HepG2 (cell line): ENCODE data around the gene BAIAP3. TPM values are rescaled to one million over a fixed set of nuclear protein-coding genes. Genes with fewer than 3 reads are reported as not detected.
A peak's percentile ranks its signal among the peaks of the same experiment; 100 is the strongest.

ENCODE experiments used
- ATAC-seq: fragments of 200-7000 bp; cut with Tn5 transposase; 3 replicates; pipeline ENCODE4 v1.9.1; 2020; ENCODE audit warnings: mild to moderate bottlenecking, moderate library complexity
- BruUV-seq: library from RNA; stranded (reverse); fragments of 400-500 nt; replicated peaks from 2 replicates; lab custom pipeline; 2021; lab: Mats Ljungman, UMichigan
- CTCF ChIA-PET: fragments of 300-600 bp; formaldehyde crosslinking; extraction: SDS; loops from one replicate; lab custom pipeline; 2021; ENCODE audit warnings: low total read pairs, inconsistent platforms, low intra/inter-chr PET ratio; lab: Yijun Ruan, JAX
- POLR2A ChIA-PET: fragments of 350-600 bp; sonication (Branson Sonifier 250); formaldehyde crosslinking; loops from one replicate; lab custom pipeline; 2020; ENCODE audit warnings: antibody characterized with exemption, inconsistent platforms; lab: Yijun Ruan, JAX
- DNase-seq: peaks from one replicate; pipeline ENCODE4 v3.0.0-alpha.2; 2015; ENCODE audit warnings: low spot score
- FAIRE-seq: peaks from 3 replicates; lab custom pipeline; 2011; peaks lifted over from hg19 to GRCh38; lab: Jason Lieb, UNC
- H2AFZ ChIP-seq: one replicate; pipeline ENCODE4 v1.6.1; 2011; ENCODE audit warnings: low read length, inconsistent platforms
- H3K27ac ChIP-seq: fragments of 300-600 bp; 3 replicates; pipeline ENCODE4 v1.8.0; 2011; ENCODE audit warnings: mixed run types, mild to moderate bottlenecking, mixed read lengths, low read length, inconsistent platforms; ENCODE audit not compliant: insufficient read depth; ENCODE audit errors: extremely low read length
- H3K27me3 ChIP-seq, 2 experiments: fragments of 200-600 bp in 1 of 2; 2 replicates in 1 of 2; 3 replicates in 1 of 2; pipeline versions ENCODE4 v1.6.0 to v1.8.0; 2011; ENCODE audit warnings: low read length in 2 of 2, mild to moderate bottlenecking in 2 of 2, moderate library complexity in 2 of 2, inconsistent platforms in 1 of 2; ENCODE audit not compliant: insufficient read depth in 2 of 2, control insufficient read depth in 1 of 2
- H3K36me3 ChIP-seq, 2 experiments: fragments of 200-600 bp in 1 of 2; replicated peaks in 1 of 2; 2 replicates in 1 of 2; 3 replicates in 1 of 2; pipeline versions ENCODE4 v1.5.1 to v1.8.0; 2011; ENCODE audit warnings: low read length in 2 of 2, inconsistent platforms in 1 of 2; ENCODE audit not compliant: insufficient read depth in 2 of 2, control insufficient read depth in 1 of 2
- H3K4me1 ChIP-seq: 2 replicates; pipeline ENCODE4 v1.5.1; 2012; ENCODE audit warnings: low read length, inconsistent platforms; ENCODE audit not compliant: insufficient read depth
- H3K4me2 ChIP-seq: 2 replicates; pipeline ENCODE4 v1.6.0; 2011; ENCODE audit warnings: low read depth, low read length, inconsistent platforms
- H3K4me3 ChIP-seq, 3 experiments: fragments of 200-600 bp in 1 of 3; sonication (generic), shearing (Covaris generic) in 1 of 3; replicated peaks in 1 of 3; 2 replicates each; pipeline ENCODE4 v1.5.1; 2011 to 2016; ENCODE audit warnings: low read length in 3 of 3, inconsistent platforms in 2 of 3, low read depth in 2 of 3, mild to moderate bottlenecking in 2 of 3, control low read depth in 1 of 3, mixed read lengths in 1 of 3; ENCODE audit not compliant: insufficient read depth in 1 of 3
- H3K79me2 ChIP-seq: one replicate; pipeline ENCODE4 v1.6.1; 2011; ENCODE audit warnings: low read length, inconsistent platforms; ENCODE audit not compliant: insufficient read depth
- H3K9ac ChIP-seq: 2 replicates; pipeline ENCODE4 v1.6.0; 2011; ENCODE audit warnings: mild to moderate bottlenecking, low read depth, low read length, inconsistent platforms; ENCODE audit not compliant: insufficient read depth
- H3K9me3 ChIP-seq: 2 replicates; pipeline ENCODE4 v1.5.1; 2012; ENCODE audit warnings: mild to moderate bottlenecking, low read length
- H4K20me1 ChIP-seq: 2 replicates; pipeline ENCODE4 v1.6.0; 2011; ENCODE audit warnings: inconsistent platforms, mild to moderate bottlenecking, low read length, moderate library complexity; ENCODE audit not compliant: insufficient read depth
- BORCS8-MEF2B ChIP-seq: sonication (generic); formaldehyde crosslinking; IDR thresholded peaks from 2 replicates; pipeline ENCODE4 v1.8.0; 2022; ENCODE audit warnings: mild to moderate bottlenecking, missing genetic modification reagents
- HDAC1 ChIP-seq: sonication (generic); formaldehyde crosslinking; IDR thresholded peaks from 2 replicates; pipeline ENCODE4 v1.5.1; 2020; ENCODE audit warnings: mild to moderate bottlenecking, missing genetic modification reagents
- KAT7 ChIP-seq: IDR thresholded peaks from 2 replicates; pipeline ENCODE4 v1.6.1; 2018; ENCODE audit warnings: borderline replicate concordance, missing compliant biosample characterization
- MEIS2 ChIP-seq: sonication (generic); formaldehyde crosslinking; IDR thresholded peaks from 2 replicates; pipeline ENCODE4 v1.9.0; 2021; ENCODE audit warnings: mild to moderate bottlenecking, missing genetic modification reagents
- MIER2 ChIP-seq: IDR thresholded peaks from 2 replicates; pipeline ENCODE4 v1.6.1; 2016; ENCODE audit warnings: missing biosample characterization, missing genetic modification reagents
- NR2C2 ChIP-seq: sonication (generic); formaldehyde crosslinking; IDR thresholded peaks from 2 replicates; pipeline ENCODE4 v1.4.0; 2020; ENCODE audit warnings: missing genetic modification reagents, mild to moderate bottlenecking, moderate library complexity, borderline replicate concordance
- NR2F6 ChIP-seq, 2 experiments: IDR thresholded peaks; 2 replicates each; pipeline ENCODE4 v1.6.1; 2016; ENCODE audit warnings: antibody characterized with exemption in 1 of 2, mild to moderate bottlenecking in 1 of 2
- PHF20 ChIP-seq: sonication (generic); formaldehyde crosslinking; IDR thresholded peaks from 2 replicates; pipeline ENCODE4 v1.5.0; 2020; ENCODE audit warnings: mild to moderate bottlenecking, missing genetic modification reagents
- POLR2A ChIP-seq, 2 experiments: IDR thresholded peaks; 2 replicates each; pipeline ENCODE4 v1.6.1; 2011; ENCODE audit warnings: low read depth in 2 of 2, low read length in 2 of 2, mild to moderate bottlenecking in 1 of 2, moderate library complexity in 1 of 2; ENCODE audit not compliant: insufficient read depth in 1 of 2
- SIN3A ChIP-seq: IDR thresholded peaks from 2 replicates; pipeline ENCODE4 v1.6.1; 2011; ENCODE audit warnings: low read depth, mild to moderate bottlenecking, control low read depth, low read length, borderline replicate concordance
- TAF1 ChIP-seq: sonication (generic); formaldehyde crosslinking; IDR thresholded peaks from 2 replicates; pipeline ENCODE4 v1.4.0; 2020; ENCODE audit warnings: missing genetic modification reagents
- YEATS2 ChIP-seq: sonication (generic); formaldehyde crosslinking; IDR thresholded peaks from 2 replicates; pipeline ENCODE4 v1.4.0; 2020; ENCODE audit warnings: missing genetic modification reagents, borderline replicate concordance
- ZNF253 ChIP-seq: sonication (generic); formaldehyde crosslinking; IDR thresholded peaks from 2 replicates; pipeline ENCODE4 v1.8.0; 2022; ENCODE audit warnings: mild to moderate bottlenecking, missing genetic modification reagents, borderline replicate concordance
- ZNF441 ChIP-seq: sonication (generic); formaldehyde crosslinking; IDR thresholded peaks from 2 replicates; pipeline ENCODE4 v1.7.0; 2021; ENCODE audit warnings: missing genetic modification reagents, borderline replicate concordance
- WGBS: methylation state at CpG from one replicate; pipeline ENCODE4 v1.1.6; 2017; ENCODE audit warnings: low lambda C conversion rate; 5-methylcytosine and 5-hydroxymethylcytosine counted together
- in situ Hi-C: cut with HindIII; loops from 2 replicates; pipeline ENCODE4 v1.10.0; 2017; ENCODE audit warnings: low pct_unique_long_range_greater_than_20kb; ENCODE audit not compliant: extremely low pct_ligation_motif_present
- intact Hi-C: fragments of 100-400 bp; cut with micrococcal nuclease; formaldehyde crosslinking; loops from one replicate; pipeline ENCODE4 v1.10.0; 2022; ENCODE audit not compliant: unreplicated experiment
- polyA plus RNA-seq, 8 experiments: library from polyadenylated mRNA; depleted of rRNA in 3 of 8; stranded (reverse) in 7 of 8; unstranded in 1 of 8; fragments of >200 nt; fragmentation: Illumina TruSeq in 4 of 8; extraction: Trizol in 4 of 8; gene quantifications; 2 replicates each; pipeline versions ENCODE4 v1.2.1 to v1.2.3, GENCODE V29; 2011 to 2016; ENCODE audit warnings: low read depth in 4 of 8, missing spikeins in 1 of 8, mixed read lengths in 1 of 8; ENCODE audit not compliant: insufficient read depth in 1 of 8
- total RNA-seq, 5 experiments: library from RNA; depleted of rRNA; stranded (reverse); fragments of >200 nt; fragmentation: Illumina TruSeq; extraction: Trizol; gene quantifications; 2 replicates each; pipeline ENCODE4 v1.2.3, GENCODE V29; 2016; ENCODE audit warnings: low read depth in 1 of 5
- TF ChIP-seq, protein P1 (sequence below): IDR thresholded peaks from 2 replicates; pipeline ENCODE4 v1.6.1; 2016; ENCODE audit warnings: missing compliant biosample characterization, missing genetic modification reagents, borderline replicate concordance
- TF ChIP-seq, protein P2 (sequence below): sonication (generic); formaldehyde crosslinking; IDR thresholded peaks from 2 replicates; pipeline ENCODE4 v1.4.0; 2020; ENCODE audit warnings: mild to moderate bottlenecking, missing genetic modification reagents
- TF ChIP-seq, protein P3 (sequence below): sonication (generic); formaldehyde crosslinking; conservative IDR thresholded peaks from 2 replicates; pipeline ENCODE4 v1.4.0; 2020; ENCODE audit warnings: mild to moderate bottlenecking, missing genetic modification reagents, moderate library complexity

The BAIAP3 gene
- total and polyA plus RNA-seq, 2 of the 13 experiments (the other 11 are each of a cell fraction or from before 2014, with no cell fraction given) = 3.2 to 5.7 TPM

DNA sequence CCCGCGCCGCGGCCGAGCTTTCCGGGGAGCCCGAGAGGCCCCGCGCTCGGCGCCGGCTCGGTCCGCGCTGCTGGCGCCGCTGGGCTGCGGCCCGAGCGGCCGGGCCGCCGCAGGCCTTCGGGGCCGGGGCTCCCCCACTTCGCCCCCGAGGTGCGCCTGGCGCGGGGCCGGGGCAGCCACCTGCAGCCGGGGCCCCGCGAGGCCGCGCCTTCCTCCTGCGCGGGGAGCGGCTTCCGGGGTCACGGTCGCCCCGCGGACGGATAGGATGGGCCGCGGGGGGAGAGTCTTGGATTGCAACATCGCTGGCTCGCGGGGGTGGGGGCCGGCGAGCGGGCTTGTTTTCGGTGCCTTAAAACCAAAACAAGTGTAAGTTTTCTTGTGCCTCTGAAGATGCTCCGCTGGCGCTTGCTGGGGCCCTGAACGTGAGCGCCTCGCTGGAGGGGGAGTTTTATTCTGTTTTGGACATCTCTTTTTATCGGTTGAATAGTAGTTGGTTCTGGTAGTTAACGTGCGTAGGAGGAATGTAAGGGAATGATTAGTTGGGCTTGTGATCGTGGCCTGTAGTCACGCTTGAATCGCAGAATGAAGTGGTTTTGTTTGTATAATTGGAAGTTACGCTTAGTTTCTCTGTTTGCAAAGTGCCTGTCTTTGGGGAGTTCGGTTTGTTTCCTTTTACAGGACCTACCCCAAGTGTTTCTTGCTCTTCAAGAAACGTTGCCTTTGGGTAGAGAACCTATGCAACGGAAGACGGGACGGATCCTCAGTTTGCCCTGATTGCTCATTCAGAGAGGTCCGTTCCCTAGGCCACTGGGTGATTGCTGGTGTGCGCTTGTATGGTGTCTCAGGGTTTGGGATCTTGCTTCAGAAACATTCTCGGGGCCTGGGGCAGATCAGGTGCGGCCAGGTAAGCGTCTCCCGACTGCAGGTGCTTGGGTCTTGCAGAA lies 23.3 kb upstream of the BAIAP3 start:
- WGBS = 2% methylated on average over 20 of the region's 77 CpGs
- POLR2A ChIA-PET = interaction anchor here (1.6 kb wide), 3 partner anchors 10 to 33 kb away, joined by 4 to 7 read pairs (median 5); no protein-coding TSS in a partner anchor
- intact Hi-C loops = no loop called here
- Histone ChIP-seq H3K27me3 (no peaks in the 10 kb centered on the region; a peak in 2 of 5 replicates), H3K79me2 (peaks cover 53% of the 10 kb centered on the region), H3K36me3 (peaks cover 18 to 30% of the 10 kb centered on the region in 2 experiments; a peak in 4 of 5 replicates), H3K9me3 (no peaks in the 10 kb centered on the region), H4K20me1 (peaks cover 50% of the 10 kb centered on the region), H3K27ac (peak overlapping the region; percentile 57), H2AFZ (no peak overlapping the region), H3K4me2 (peak overlapping the region; percentile 95), H3K4me1 (peaks cover 38% of the 10 kb centered on the region), H3K9ac (peak overlapping the region; percentile 91), H3K4me3 (peak overlapping the region; percentile 66 to 97 (median 91))
- BruUV-seq = TSS peak; percentile 79
- no peak for ATAC-seq
- CTCF ChIA-PET = no interaction called here
- FAIRE-seq = no peak
- in situ Hi-C loops = no loop called here
- no peak for DNase-seq
- TF ChIP-seq, protein P1, sequence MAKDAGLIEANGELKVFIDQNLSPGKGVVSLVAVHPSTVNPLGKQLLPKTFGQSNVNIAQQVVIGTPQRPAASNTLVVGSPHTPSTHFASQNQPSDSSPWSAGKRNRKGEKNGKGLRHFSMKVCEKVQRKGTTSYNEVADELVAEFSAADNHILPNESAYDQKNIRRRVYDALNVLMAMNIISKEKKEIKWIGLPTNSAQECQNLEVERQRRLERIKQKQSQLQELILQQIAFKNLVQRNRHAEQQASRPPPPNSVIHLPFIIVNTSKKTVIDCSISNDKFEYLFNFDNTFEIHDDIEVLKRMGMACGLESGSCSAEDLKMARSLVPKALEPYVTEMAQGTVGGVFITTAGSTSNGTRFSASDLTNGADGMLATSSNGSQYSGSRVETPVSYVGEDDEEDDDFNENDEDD (CRISPR knock-in tag) = no peak
- TF ChIP-seq POLR2A (IDR thresholded peaks at IDR 0.05; ENCODE audit: insufficient read depth in 1 of 2, low read depth in 2 of 2, low read length in 2 of 2) (peak in 1 of 2 experiments; percentile 10; a peak in 1 of 4 replicates), ZNF253 (no peak), ZNF441 (CRISPR knock-in tag) (no peak), SIN3A (peak; percentile 22; the same call in 1 of the 2 replicates), HDAC1 (CRISPR knock-in tag) (peak; percentile 56; the same call in 1 of the 2 replicates), MEIS2 (CRISPR knock-in tag) (0 out of 2 replicates have a peak, but pooled peaks have one; percentile 38), NR2C2 (CRISPR knock-in tag) (peak; percentile 82), MIER2 (CRISPR knock-in tag) (no peak), YEATS2 (CRISPR knock-in tag) (peak; percentile 32; the same call in 1 of the 2 replicates), TAF1 (CRISPR knock-in tag) (0 out of 2 replicates have a peak, but pooled peaks have one; percentile 2), PHF20 (CRISPR knock-in tag) (0 out of 2 replicates have a peak, but pooled peaks have one; percentile 28), BORCS8-MEF2B (CRISPR knock-in tag) (no peak), NR2F6 (IDR thresholded peaks at IDR 0.05) (no peak), NR2F6 (CRISPR knock-in tag; IDR thresholded peaks at IDR 0.05) (peak; percentile 37; the same call in 1 of the 2 replicates), KAT7 (CRISPR knock-in tag) (peak; percentile 34; the same call in 1 of the 2 replicates)
- TF ChIP-seq, protein P2, sequence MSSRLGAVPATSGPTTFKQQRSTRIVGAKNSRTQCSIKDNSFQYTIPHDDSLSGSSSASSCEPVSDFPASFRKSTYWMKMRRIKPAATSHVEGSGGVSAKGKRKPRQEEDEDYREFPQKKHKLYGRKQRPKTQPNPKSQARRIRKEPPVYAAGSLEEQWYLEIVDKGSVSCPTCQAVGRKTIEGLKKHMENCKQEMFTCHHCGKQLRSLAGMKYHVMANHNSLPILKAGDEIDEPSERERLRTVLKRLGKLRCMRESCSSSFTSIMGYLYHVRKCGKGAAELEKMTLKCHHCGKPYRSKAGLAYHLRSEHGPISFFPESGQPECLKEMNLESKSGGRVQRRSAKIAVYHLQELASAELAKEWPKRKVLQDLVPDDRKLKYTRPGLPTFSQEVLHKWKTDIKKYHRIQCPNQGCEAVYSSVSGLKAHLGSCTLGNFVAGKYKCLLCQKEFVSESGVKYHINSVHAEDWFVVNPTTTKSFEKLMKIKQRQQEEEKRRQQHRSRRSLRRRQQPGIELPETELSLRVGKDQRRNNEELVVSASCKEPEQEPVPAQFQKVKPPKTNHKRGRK (CRISPR knock-in tag) = no peak
- TF ChIP-seq, protein P3, sequence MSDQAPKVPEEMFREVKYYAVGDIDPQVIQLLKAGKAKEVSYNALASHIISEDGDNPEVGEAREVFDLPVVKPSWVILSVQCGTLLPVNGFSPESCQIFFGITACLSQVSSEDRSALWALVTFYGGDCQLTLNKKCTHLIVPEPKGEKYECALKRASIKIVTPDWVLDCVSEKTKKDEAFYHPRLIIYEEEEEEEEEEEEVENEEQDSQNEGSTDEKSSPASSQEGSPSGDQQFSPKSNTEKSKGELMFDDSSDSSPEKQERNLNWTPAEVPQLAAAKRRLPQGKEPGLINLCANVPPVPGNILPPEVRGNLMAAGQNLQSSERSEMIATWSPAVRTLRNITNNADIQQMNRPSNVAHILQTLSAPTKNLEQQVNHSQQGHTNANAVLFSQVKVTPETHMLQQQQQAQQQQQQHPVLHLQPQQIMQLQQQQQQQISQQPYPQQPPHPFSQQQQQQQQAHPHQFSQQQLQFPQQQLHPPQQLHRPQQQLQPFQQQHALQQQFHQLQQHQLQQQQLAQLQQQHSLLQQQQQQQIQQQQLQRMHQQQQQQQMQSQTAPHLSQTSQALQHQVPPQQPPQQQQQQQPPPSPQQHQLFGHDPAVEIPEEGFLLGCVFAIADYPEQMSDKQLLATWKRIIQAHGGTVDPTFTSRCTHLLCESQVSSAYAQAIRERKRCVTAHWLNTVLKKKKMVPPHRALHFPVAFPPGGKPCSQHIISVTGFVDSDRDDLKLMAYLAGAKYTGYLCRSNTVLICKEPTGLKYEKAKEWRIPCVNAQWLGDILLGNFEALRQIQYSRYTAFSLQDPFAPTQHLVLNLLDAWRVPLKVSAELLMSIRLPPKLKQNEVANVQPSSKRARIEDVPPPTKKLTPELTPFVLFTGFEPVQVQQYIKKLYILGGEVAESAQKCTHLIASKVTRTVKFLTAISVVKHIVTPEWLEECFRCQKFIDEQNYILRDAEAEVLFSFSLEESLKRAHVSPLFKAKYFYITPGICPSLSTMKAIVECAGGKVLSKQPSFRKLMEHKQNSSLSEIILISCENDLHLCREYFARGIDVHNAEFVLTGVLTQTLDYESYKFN (CRISPR knock-in tag) = peak; percentile 13; the same call in 1 of the 2 replicates
